ENCODE results near the gene LRP10.
A peak's percentile ranks its signal among the peaks of the same experiment; 100 is the strongest.
"Not testable (repeated sequence)": the region's sequence is repeated elsewhere in the genome, so short reads cannot be mapped to it uniquely, and the experiment has no call there.

The LRP10 gene

GRCh38 chr14:22871224-22872032 lies at the start of gene LRP10:
Gene LRP10 (plus strand): TSS chr14:22871740. CDS start chr14:22872304, 564 bp downstream.
- peak; percentile 87 for DNase-seq

- no peak for DNase-seq
Observed at GRCh38 chr14:22822016-22822570, 49.4 kb upstream of the LRP10 start.

- peak; percentile 84 for DNase-seq
Observed at GRCh38 chr14:22822571-22823098, 48.9 kb upstream of the LRP10 start.

GRCh38 chr14:22824711-22825359 lies 46.7 kb upstream of the LRP10 start:
- DNase-seq, result no peak

GRCh38 chr14:22829076-22829660 lies 42.4 kb upstream of the LRP10 start:
- DNase-seq, result not testable (repeated sequence)

GRCh38 chr14:22829661-22830442 lies 41.7 kb upstream of the LRP10 start, which contains the start of gene MRPL52:
Gene MRPL52 (plus strand): TSS chr14:22829887. CDS start chr14:22829913, 26 bp downstream.
- peak; percentile 91 for DNase-seq

GRCh38 chr14:22830443-22831010 lies 41.0 kb upstream of the LRP10 start:
- DNase-seq, result no peak

GRCh38 chr14:22835505-22835904 lies 36.0 kb upstream of the LRP10 start:
- no peak for DNase-seq

GRCh38 chr14:22836301-22837113 lies 35.0 kb upstream of the LRP10 start, which contains the start of gene MMP14:
Gene MMP14 (plus strand): TSS chr14:22836585. CDS start chr14:22836818, 233 bp downstream.
- DNase-seq, result no peak

- no peak for DNase-seq
Observed at GRCh38 chr14:22837114-22837749, 34.3 kb upstream of the LRP10 start.

GRCh38 chr14:22837750-22838538 lies 33.6 kb upstream of the LRP10 start:
- DNase-seq, result no peak

GRCh38 chr14:22838631-22839041 lies 32.9 kb upstream of the LRP10 start:
- DNase-seq, result no peak

GRCh38 chr14:22839159-22839779 lies 32.3 kb upstream of the LRP10 start:
- no peak for DNase-seq

GRCh38 chr14:22841311-22841710 lies 30.2 kb upstream of the LRP10 start:
- no peak for DNase-seq

GRCh38 chr14:22841769-22842168 lies 29.8 kb upstream of the LRP10 start:
- no peak for DNase-seq

GRCh38 chr14:22842211-22843122 lies 29.1 kb upstream of the LRP10 start:
- DNase-seq, result no peak

- DNase-seq, result no peak
Observed at GRCh38 chr14:22843123-22843925, 28.2 kb upstream of the LRP10 start.
